AG04449 (cell line): Measurements from ENCODE around the gene RCL1.
"Not testable (repeated sequence)": the region's sequence is repeated elsewhere in the genome, so short reads cannot be mapped to it uniquely, and the experiment has no call there.

Source experiments
- CTCF ChIA-PET: fragments of 350-600 bp; formaldehyde crosslinking; extraction: SDS; loops from one replicate; lab custom pipeline; 2021; ENCODE audit warnings: antibody characterized with exemption; lab: Yijun Ruan, JAX
- POLR2A ChIA-PET: fragments of 400-600, 350-600 bp; formaldehyde crosslinking; extraction: SDS; loops from one replicate; lab custom pipeline; 2020; ENCODE audit warnings: antibody characterized with exemption, inconsistent platforms; lab: Yijun Ruan, JAX
- DNase-seq: peaks from one replicate; pipeline ENCODE4 v3.0.0-alpha.2; 2010; ENCODE audit warnings: low read depth, low spot score
- H3K4me3 ChIP-seq: 2 replicates; pipeline ENCODE4 v1.5.1; 2011; ENCODE audit warnings: low read depth, mild to moderate bottlenecking, control low read depth, low read length
- TF ChIP-seq, protein P1 (sequence below): IDR thresholded peaks from one replicate; pipeline ENCODE4 v1.5.1; 2011; ENCODE audit warnings: mild to moderate bottlenecking, moderate library complexity, low read length, control low read depth, inconsistent platforms; ENCODE audit not compliant: insufficient read depth; ENCODE audit errors: missing control alignments

RCL1 gene

GRCh38 chr9:4780651-4781050 is 12.1 kb upstream of the RCL1 start:
- CTCF ChIA-PET, result interaction anchor here (1.1 to 1.8 kb wide), 2 partner anchors 16 to 22 kb away, joined by 3 to 5 read pairs; no protein-coding TSS in a partner anchor
- H3K4me3 ChIP-seq, result no peak overlapping the region
- no peak for DNase-seq
- TF ChIP-seq, protein P1, sequence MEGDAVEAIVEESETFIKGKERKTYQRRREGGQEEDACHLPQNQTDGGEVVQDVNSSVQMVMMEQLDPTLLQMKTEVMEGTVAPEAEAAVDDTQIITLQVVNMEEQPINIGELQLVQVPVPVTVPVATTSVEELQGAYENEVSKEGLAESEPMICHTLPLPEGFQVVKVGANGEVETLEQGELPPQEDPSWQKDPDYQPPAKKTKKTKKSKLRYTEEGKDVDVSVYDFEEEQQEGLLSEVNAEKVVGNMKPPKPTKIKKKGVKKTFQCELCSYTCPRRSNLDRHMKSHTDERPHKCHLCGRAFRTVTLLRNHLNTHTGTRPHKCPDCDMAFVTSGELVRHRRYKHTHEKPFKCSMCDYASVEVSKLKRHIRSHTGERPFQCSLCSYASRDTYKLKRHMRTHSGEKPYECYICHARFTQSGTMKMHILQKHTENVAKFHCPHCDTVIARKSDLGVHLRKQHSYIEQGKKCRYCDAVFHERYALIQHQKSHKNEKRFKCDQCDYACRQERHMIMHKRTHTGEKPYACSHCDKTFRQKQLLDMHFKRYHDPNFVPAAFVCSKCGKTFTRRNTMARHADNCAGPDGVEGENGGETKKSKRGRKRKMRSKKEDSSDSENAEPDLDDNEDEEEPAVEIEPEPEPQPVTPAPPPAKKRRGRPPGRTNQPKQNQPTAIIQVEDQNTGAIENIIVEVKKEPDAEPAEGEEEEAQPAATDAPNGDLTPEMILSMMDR, result no peak
- POLR2A ChIA-PET, result no interaction called here

- CTCF ChIA-PET, result interaction anchor here (1.1 to 1.8 kb wide), 3 partner anchors 9 to 23 kb away, joined by 3 to 5 read pairs (median 3); no protein-coding TSS in a partner anchor
- TF ChIP-seq, protein P1, result no peak
- H3K4me3 ChIP-seq, result no peak overlapping the region
- DNase-seq, result no peak
- POLR2A ChIA-PET, result no interaction called here
These were observed 11.3 kb upstream of the RCL1 start for GRCh38 chr9:4781408-4781807.

DNA sequence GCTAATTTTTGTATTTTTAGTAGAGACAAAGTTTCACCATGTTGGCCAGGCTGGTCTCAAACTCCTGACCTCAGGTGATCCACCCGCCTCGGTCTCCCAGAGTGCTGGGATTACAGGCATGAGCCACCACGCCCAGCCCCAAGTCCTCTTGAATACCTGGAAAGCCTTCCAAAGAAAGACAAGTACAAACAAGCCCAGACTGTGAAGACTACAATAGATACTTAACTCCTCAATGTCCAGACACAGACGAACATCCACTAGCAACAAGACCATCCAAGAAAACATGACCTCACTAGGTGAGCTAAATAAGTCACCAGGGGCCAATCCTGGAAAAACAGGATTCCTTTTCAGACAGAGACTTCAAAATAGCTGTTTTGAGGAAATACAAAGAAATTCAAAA is 9.6 kb upstream of the RCL1 start:
- POLR2A ChIA-PET, H3K4me3 ChIP-seq, DNase-seq: not testable (repeated sequence)
- CTCF ChIA-PET, result interaction anchor here (0.6 to 2.4 kb wide), 3 partner anchors 13 to 98 kb away, joined by 3 to 10 read pairs (median 4); no protein-coding TSS in a partner anchor

DNA sequence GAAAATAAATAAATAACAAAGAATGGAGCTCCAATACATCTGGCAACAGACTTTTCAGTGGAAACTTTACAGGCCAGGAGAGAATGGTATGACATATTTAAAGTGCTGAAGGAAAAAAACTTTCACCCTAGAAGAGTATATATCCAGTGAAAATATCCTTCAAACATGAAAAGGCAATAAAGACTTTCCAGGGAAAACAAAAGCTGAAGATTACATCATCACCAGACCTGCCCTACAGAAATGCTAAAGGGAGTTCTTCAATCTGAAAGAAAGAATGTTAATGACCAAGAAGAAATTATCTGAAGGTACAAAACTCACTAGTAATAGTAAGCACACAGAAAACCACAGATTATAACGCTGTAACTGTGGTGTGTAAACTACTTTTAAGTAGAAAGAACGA is 8.3 kb upstream of the RCL1 start:
- no peak for DNase-seq
- no peak overlapping the region for H3K4me3 ChIP-seq
- ChIA-PET CTCF (interaction anchor here (2.4 kb wide), 1 partner anchor 12 kb away, joined by 10 read pairs; no protein-coding TSS in a partner anchor), POLR2A (no interaction called here)
- TF ChIP-seq, protein P1, result no peak

DNA sequence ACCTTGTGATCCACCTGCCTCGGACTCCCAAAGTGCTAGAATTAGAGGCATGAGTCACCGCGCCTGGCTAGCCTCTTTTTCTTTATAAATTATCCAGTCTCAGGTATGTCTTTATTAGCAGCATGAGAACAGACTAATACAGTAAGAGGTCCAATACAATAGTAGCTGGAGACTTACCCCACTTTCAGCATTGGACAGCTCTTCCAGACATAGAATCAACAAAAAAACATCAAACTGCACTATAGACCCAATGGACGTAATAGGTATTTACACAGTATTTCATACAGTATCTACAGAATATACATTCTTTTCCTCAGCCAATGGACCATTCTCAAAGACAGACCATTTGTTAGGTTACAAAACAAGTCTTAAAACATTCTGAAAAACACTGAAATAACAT is 6.1 kb upstream of the RCL1 start:
- H3K4me3 ChIP-seq, result no peak overlapping the region
- TF ChIP-seq, protein P1, result no peak
- DNase-seq, result no peak
- CTCF ChIA-PET, result interaction anchor here (1.3 to 1.6 kb wide), 3 partner anchors 12 to 155 kb away, joined by 3 to 4 read pairs (median 4); no protein-coding TSS in a partner anchor
- POLR2A ChIA-PET, result no interaction called here

- no peak overlapping the region for H3K4me3 ChIP-seq
- ChIA-PET CTCF (interaction anchor here (1.5 kb wide), 1 partner anchor 9 kb away, joined by 5 read pairs; no protein-coding TSS in a partner anchor), POLR2A (no interaction called here)
- DNase-seq, result no peak
- TF ChIP-seq, protein P1, result no peak
These were observed 4.9 kb upstream of the RCL1 start for GRCh38 chr9:4787876-4788275.

GRCh38 chr9:4788703-4789102 is 4.0 kb upstream of the RCL1 start:
- ChIA-PET POLR2A (no interaction called here), CTCF (interaction anchor here (1.0 to 1.5 kb wide), 2 partner anchors 8 to 199 kb away, joined by 3 to 5 read pairs; no protein-coding TSS in a partner anchor)
- no peak for DNase-seq
- TF ChIP-seq, protein P1, result no peak
- no peak overlapping the region for H3K4me3 ChIP-seq
